Measurements from ENCODE around the gene PARN. TPM values are rescaled to one million over a fixed set of nuclear protein-coding genes. Genes with fewer than 3 reads are reported as not detected.

The PARN gene
- total RNA-seq, 1 experiment from 2014 or later: 56.2 TPM

- H3K36me3 Mint-ChIP-seq (ENCODE audit: insufficient read depth in 1 of 3, low read depth in 3 of 3): peaks cover 27 to 54% (median 50%) of the 10 kb centered on the region in 3 experiments; a peak in 6 of 7 replicates
- no peak overlapping the region for H3K14ac ChIP-seq (ENCODE audit: insufficient read depth, low read length)
- WGBS (ENCODE audit: extremely low coverage, insufficient read length, low lambda C conversion rate): no CpG with 5 or more reads among the region's 7 CpGs
- H3K79me2 ChIP-seq (ENCODE audit: insufficient read depth, low read length): no peaks in the 10 kb centered on the region
- no peaks in the 10 kb centered on the region for H3K27me3 ChIP-seq (ENCODE audit: insufficient read depth, low read length)
- no peak overlapping the region for H3K4me2 ChIP-seq (ENCODE audit: insufficient read depth, insufficient read length, low read length)
- H3K4me1 Mint-ChIP-seq: no peaks in the 10 kb centered on the region
- no peak for DNase-seq
- H3K23me2 ChIP-seq (ENCODE audit: insufficient read length, low read depth, low read length, poor library complexity, severe bottlenecking): no peaks in the 10 kb centered on the region
- no peak overlapping the region for H2BK120ac ChIP-seq (ENCODE audit: low read depth, low read length, poor library complexity, severe bottlenecking)
- TF ChIP-seq, protein P1, sequence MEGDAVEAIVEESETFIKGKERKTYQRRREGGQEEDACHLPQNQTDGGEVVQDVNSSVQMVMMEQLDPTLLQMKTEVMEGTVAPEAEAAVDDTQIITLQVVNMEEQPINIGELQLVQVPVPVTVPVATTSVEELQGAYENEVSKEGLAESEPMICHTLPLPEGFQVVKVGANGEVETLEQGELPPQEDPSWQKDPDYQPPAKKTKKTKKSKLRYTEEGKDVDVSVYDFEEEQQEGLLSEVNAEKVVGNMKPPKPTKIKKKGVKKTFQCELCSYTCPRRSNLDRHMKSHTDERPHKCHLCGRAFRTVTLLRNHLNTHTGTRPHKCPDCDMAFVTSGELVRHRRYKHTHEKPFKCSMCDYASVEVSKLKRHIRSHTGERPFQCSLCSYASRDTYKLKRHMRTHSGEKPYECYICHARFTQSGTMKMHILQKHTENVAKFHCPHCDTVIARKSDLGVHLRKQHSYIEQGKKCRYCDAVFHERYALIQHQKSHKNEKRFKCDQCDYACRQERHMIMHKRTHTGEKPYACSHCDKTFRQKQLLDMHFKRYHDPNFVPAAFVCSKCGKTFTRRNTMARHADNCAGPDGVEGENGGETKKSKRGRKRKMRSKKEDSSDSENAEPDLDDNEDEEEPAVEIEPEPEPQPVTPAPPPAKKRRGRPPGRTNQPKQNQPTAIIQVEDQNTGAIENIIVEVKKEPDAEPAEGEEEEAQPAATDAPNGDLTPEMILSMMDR (conservative IDR thresholded peaks at IDR 0.05): no peak
- no peak overlapping the region for H3K9ac ChIP-seq (ENCODE audit: extremely low read depth, insufficient read length, low read length)
- H3K27ac Mint-ChIP-seq: peak overlapping the region in 1 of 3 experiments; percentile 66; a peak in 1 of 7 replicates
- H2AFZ ChIP-seq (ENCODE audit: low read length): no peak overlapping the region
- H3K4me1 ChIP-seq (ENCODE audit: insufficient read depth, low read length): no peaks in the 10 kb centered on the region
- H2BK15ac ChIP-seq (ENCODE audit: low read depth, low read length): no peak overlapping the region
- H3K4me3 Mint-ChIP-seq: no peak overlapping the region
- no peaks in the 10 kb centered on the region for H3K9me3 ChIP-seq (ENCODE audit: control insufficient read depth, low read depth, low read length)
- H3K23ac ChIP-seq (ENCODE audit: insufficient read length, low read depth, low read length): no peak overlapping the region
- no peaks in the 10 kb centered on the region for H3K27me3 Mint-ChIP-seq (ENCODE audit: low read depth)
- no peak overlapping the region for H3K18ac ChIP-seq (ENCODE audit: insufficient read length, low read depth, low read length)
- peaks cover 3% of the 10 kb centered on the region for H4K20me1 ChIP-seq (ENCODE audit: control insufficient read depth, insufficient read depth, insufficient read length)
- H4K8ac ChIP-seq (replicated peaks; ENCODE audit: insufficient read length, low read depth, low read length): no peak overlapping the region
- H2BK5ac ChIP-seq (ENCODE audit: insufficient read length, low read length): no peak overlapping the region
- no peak overlapping the region for H3K27ac ChIP-seq (ENCODE audit: insufficient read length, low read depth, low read length)
- no peak overlapping the region for H3T11ph ChIP-seq (ENCODE audit: low read length)
- no peaks in the 10 kb centered on the region for H3K79me1 ChIP-seq (ENCODE audit: insufficient read depth, low read depth, low read length, poor library complexity, severe bottlenecking)
- no peaks in the 10 kb centered on the region for H3K9me3 Mint-ChIP-seq
- no peak overlapping the region for H2AK5ac ChIP-seq (ENCODE audit: insufficient read length, low read length)
- no peak overlapping the region for H4K91ac ChIP-seq (ENCODE audit: insufficient read length, low read depth, low read length)
- H2BK20ac ChIP-seq (ENCODE audit: low read depth, low read length, poor library complexity, severe bottlenecking): no peak overlapping the region
- H3K4ac ChIP-seq (ENCODE audit: low read depth, low read length): no peak overlapping the region
- no peak overlapping the region for H2BK12ac ChIP-seq (ENCODE audit: insufficient read length, low read depth, low read length)
- H3K56ac ChIP-seq (ENCODE audit: insufficient read length, low read depth, low read length): no peak overlapping the region
- no peak overlapping the region for H4K5ac ChIP-seq (ENCODE audit: insufficient read length, low read depth, low read length)
These were observed 38.6 kb upstream of the PARN start for GRCh38 chr16:14668556-14669223.
